ENCODE measurements around the gene RFX2. TPM values are rescaled to one million over a fixed set of nuclear protein-coding genes. Genes with fewer than 3 reads are reported as not detected.
"Not testable (repeated sequence)": the region's sequence is repeated elsewhere in the genome, so short reads cannot be mapped to it uniquely, and the experiment has no call there.

The RFX2 gene
- total and polyA plus RNA-seq, 4 donors: 6.5 to 26.1 (median 14.6) TPM

DNA sequence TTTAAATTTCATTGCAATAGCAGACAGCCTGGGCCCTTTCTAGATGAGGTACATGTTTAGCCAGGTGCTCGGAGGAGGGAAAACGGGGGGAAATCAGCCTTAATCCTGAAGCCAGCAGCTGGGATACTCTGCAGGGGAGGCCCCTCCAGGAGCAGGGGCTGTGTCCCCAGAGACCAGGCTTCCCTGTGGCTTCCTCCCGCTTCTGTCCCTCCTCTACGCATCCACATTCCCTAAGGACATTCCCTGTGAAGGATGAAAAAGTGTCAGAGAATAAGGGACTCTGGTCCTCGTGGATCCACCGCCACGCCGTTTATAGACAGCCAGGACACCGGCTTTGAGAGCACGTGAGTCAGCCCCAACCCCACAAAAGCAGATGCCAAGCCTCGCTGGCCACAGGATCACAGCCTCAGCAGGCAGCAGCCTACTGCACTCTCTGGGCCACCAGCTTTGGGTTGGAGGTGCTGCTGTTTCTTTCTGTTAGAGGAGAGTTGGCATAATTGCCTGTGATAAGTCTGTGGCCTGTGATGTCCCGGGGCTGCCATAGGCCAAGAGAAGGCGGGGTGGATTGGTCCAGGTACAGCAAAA, 95.7 kb downstream of the RFX2 start:
- intact Hi-C loops (cut with DNase I): no loop called here

DNA sequence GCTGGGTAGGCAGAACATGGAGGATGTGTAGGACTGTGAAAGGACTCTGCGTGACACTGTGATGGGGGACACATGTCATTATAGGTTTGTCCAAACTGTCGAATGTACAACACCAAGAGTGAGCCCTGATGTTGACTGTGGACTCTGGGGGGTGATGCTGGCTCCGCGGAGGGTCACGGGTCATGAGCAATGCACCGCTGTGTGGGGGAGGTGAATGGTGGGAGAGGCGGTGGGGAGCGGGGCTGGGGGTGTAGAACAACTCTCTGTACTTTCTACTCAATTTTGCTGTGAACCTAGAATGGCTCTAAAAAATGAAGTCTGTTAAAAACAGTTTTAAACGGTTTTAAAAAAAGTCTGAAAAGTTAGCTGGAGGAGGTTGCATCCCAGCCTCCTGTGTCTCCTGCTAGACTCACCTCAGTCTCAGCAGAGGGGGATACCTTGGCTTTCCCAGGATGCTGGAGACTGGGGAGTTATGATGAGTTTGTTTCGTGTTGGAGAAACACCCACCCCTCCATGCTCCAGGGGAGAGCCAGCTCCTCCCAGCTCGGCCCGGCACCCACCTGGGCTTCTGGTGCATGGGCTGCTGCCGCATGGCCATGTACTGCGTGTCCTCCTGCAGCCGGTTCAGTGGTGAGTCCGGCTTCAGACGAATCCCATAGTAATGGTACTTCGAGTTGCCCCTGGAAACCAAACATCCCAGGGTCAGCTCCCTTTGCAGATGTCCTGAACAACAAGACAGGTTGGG, 97.7 kb downstream of the RFX2 start:
- no peaks in the 10 kb centered on the region for H3K4me1 ChIP-seq (ENCODE audit: control insufficient read depth in 1 of 2, insufficient read depth in 2 of 2, low read length in 2 of 2)
- peak; percentile 26 to 49 for DNase-seq
- no peaks in the 10 kb centered on the region for H3K27me3 ChIP-seq (ENCODE audit: control insufficient read depth in 1 of 2, insufficient read depth in 2 of 2, low read length in 1 of 2)
- H3K36me3 ChIP-seq (ENCODE audit: control insufficient read depth in 1 of 2, insufficient read depth in 2 of 2, low read length in 1 of 2): no peaks in the 10 kb centered on the region
- no peak overlapping the region for H3K27ac ChIP-seq (ENCODE audit: low read depth in 1 of 2, low read length in 2 of 2)
- 73 to 78% methylated on average over 18 of the region's 18 CpGs for WGBS, 2 donors
- ATAC-seq (ENCODE audit: low FRiP score): no peak
- no peaks in the 10 kb centered on the region for H3K9me3 ChIP-seq (ENCODE audit: control insufficient read depth, low read length)
- no peak overlapping the region for H3K4me3 ChIP-seq (ENCODE audit: low read length in 2 of 2)
- intact Hi-C loops (cut with DNase I): no loop called here

More for the DNA sequence above, 95.7 kb downstream of the RFX2 start:
- Histone ChIP-seq H3K36me3 (ENCODE audit: control insufficient read depth in 1 of 2, insufficient read depth in 2 of 2, low read length in 1 of 2) (no peaks in the 10 kb centered on the region), H3K4me1 (ENCODE audit: control insufficient read depth in 1 of 2, insufficient read depth in 2 of 2, low read length in 2 of 2) (no peaks in the 10 kb centered on the region), H3K27me3 (ENCODE audit: control insufficient read depth in 1 of 2, insufficient read depth in 2 of 2, low read length in 1 of 2) (no peaks in the 10 kb centered on the region), H3K27ac (ENCODE audit: low read depth in 1 of 2, low read length in 2 of 2) (no peak overlapping the region), H3K4me3 (ENCODE audit: low read length in 2 of 2) (no peak overlapping the region), H3K9me3 (ENCODE audit: control insufficient read depth, low read length) (no peaks in the 10 kb centered on the region)
- ATAC-seq (ENCODE audit: low FRiP score) (no peak), DNase-seq (peak; percentile 21 to 64)
- WGBS, 2 donors: 85 to 88% methylated on average over 13 of the region's 13 CpGs

DNA sequence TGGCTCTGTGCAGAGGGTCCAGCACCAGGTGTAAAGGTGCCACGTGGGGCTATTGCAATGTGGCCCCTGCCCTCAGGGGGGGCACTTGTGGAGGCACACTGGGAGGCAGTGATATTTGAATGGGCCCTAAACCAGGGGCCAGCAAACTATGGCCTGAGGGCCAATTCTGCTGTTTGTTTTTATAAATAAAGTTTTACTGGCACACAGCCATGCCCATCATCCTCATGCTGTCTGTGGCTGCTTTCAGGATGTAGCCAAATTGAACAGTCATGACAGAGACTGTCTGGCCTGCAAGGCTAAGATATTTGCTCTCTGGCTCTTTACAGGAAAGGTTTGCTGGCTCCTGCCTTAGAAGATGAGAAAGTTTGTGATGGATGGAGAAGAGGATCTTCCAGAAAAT, 98.5 kb downstream of the RFX2 start:
- no peaks in the 10 kb centered on the region for H3K27me3 ChIP-seq (ENCODE audit: control insufficient read depth in 1 of 2, insufficient read depth in 2 of 2, low read length in 1 of 2)
- DNase-seq: peak in 1 of 2 donors; percentile 11
- H3K27ac ChIP-seq (ENCODE audit: low read depth in 1 of 2, low read length in 2 of 2): no peak overlapping the region
- intact Hi-C loops (cut with DNase I): no loop called here
- no peak for ATAC-seq (ENCODE audit: low FRiP score)
- H3K4me1 ChIP-seq (ENCODE audit: control insufficient read depth in 1 of 2, insufficient read depth in 2 of 2, low read length in 2 of 2): no peaks in the 10 kb centered on the region
- no peaks in the 10 kb centered on the region for H3K9me3 ChIP-seq (ENCODE audit: control insufficient read depth, low read length)
- no peaks in the 10 kb centered on the region for H3K36me3 ChIP-seq (ENCODE audit: control insufficient read depth in 1 of 2, insufficient read depth in 2 of 2, low read length in 1 of 2)
- H3K4me3 ChIP-seq (ENCODE audit: low read length in 2 of 2): no peak overlapping the region
- WGBS, 2 donors: 76 to 87% methylated on average over 1 of the region's 1 CpG

DNA sequence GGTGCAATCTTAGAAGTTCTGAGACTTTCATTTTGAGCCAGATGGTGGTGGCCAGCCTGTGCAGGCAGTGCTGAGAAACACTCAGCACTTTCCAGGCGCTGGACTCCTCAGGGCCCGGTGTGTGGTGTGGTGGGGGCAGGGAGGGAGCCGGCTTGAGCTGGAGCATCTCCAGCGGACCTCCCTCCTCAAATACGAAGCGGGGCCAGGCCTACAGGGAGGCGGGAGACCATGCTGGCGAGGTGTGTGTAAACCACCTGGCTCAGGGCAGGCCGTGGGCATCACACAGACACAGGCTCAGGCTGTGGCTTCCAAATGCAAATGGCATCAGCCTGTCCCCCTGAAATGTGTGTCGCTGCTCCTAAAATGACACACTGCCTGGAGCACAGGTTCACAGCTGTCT, 99.1 kb downstream of the RFX2 start:
- 79 to 85% methylated on average over 10 of the region's 10 CpGs for WGBS, 2 donors
- H3K27ac ChIP-seq (ENCODE audit: low read depth in 1 of 2, low read length in 2 of 2): no peak overlapping the region
- intact Hi-C loops (cut with DNase I): no loop called here
- H3K36me3 ChIP-seq (ENCODE audit: control insufficient read depth in 1 of 2, insufficient read depth in 2 of 2, low read length in 1 of 2): no peaks in the 10 kb centered on the region
- ATAC-seq (ENCODE audit: low FRiP score): no peak
- peak; percentile 37 to 65 for DNase-seq
- no peaks in the 10 kb centered on the region for H3K27me3 ChIP-seq (ENCODE audit: control insufficient read depth in 1 of 2, insufficient read depth in 2 of 2, low read length in 1 of 2)
- H3K4me3 ChIP-seq (ENCODE audit: low read length in 2 of 2): no peak overlapping the region
- no peaks in the 10 kb centered on the region for H3K4me1 ChIP-seq (ENCODE audit: control insufficient read depth in 1 of 2, insufficient read depth in 2 of 2, low read length in 2 of 2)
- no peaks in the 10 kb centered on the region for H3K9me3 ChIP-seq (ENCODE audit: control insufficient read depth, low read length)

DNA sequence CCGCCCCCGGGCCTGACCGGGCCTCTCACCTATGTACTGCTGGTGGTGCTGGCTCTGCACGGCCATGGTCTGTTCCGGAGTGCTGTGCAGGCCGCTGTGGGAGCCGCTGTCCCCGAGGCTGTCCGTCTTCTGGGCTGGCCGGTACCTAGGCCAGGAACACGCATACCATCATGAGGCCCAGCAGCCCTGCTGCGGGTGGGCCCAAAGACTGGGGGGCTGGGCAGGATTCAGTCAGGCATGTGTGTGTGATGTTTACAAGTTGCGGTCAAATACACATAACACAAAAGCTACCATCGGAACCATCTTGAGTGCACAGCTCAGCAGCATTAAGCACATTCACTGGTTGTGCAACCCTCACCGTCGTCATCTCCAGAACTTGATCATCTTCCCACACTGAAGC, 100.2 kb downstream of the RFX2 start:
- Histone ChIP-seq H3K4me1 (ENCODE audit: control insufficient read depth in 1 of 2, insufficient read depth in 2 of 2, low read length in 2 of 2) (no peaks in the 10 kb centered on the region), H3K27ac (ENCODE audit: low read depth in 1 of 2, low read length in 2 of 2) (no peak overlapping the region), H3K27me3 (ENCODE audit: control insufficient read depth in 1 of 2, insufficient read depth in 2 of 2, low read length in 1 of 2) (no peaks in the 10 kb centered on the region), H3K4me3 (ENCODE audit: low read length in 2 of 2) (no peak overlapping the region), H3K9me3 (ENCODE audit: control insufficient read depth, low read length) (no peaks in the 10 kb centered on the region), H3K36me3 (ENCODE audit: control insufficient read depth in 1 of 2, insufficient read depth in 2 of 2, low read length in 1 of 2) (no peaks in the 10 kb centered on the region)
- peak in 1 of 2 donors; percentile 66 for DNase-seq
- WGBS, 2 donors: 90 to 91% methylated on average over 16 of the region's 16 CpGs
- ATAC-seq (ENCODE audit: low FRiP score): no peak
- intact Hi-C loops (cut with DNase I): no loop called here

DNA sequence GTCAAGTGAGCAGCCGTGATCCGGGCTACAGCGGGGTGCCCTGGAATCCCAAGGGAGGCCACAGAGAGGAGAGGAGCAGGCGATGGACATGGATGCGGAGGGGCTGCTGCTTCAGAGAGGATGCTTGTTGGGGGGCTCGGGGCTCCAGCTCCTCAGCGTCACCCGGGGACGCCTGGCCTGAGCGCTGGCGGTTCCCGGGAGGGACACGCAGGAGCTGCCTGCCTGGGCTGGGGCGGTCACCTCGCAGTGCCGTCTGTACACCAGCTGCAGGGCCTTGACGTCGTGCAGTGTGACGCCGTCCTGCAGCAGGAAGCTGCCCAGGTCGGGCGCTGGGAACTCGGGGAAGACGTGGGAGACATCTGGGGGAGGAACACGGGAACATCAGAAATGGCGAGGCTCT, 102.4 kb downstream of the RFX2 start:
- Histone ChIP-seq H3K9me3 (ENCODE audit: control insufficient read depth, low read length) (no peaks in the 10 kb centered on the region), H3K27ac (ENCODE audit: low read depth in 1 of 2, low read length in 2 of 2) (no peak overlapping the region), H3K36me3 (ENCODE audit: control insufficient read depth in 1 of 2, insufficient read depth in 2 of 2, low read length in 1 of 2) (no peaks in the 10 kb centered on the region), H3K4me1 (ENCODE audit: control insufficient read depth in 1 of 2, insufficient read depth in 2 of 2, low read length in 2 of 2) (no peaks in the 10 kb centered on the region), H3K27me3 (ENCODE audit: control insufficient read depth in 1 of 2, insufficient read depth in 2 of 2, low read length in 1 of 2) (no peaks in the 10 kb centered on the region), H3K4me3 (ENCODE audit: low read length in 2 of 2) (no peak overlapping the region)
- ATAC-seq (ENCODE audit: low FRiP score): no peak
- intact Hi-C loops (cut with DNase I): no loop called here
- 90% methylated on average over 24 to 26 of the region's 26 CpGs for WGBS, 2 donors
- DNase-seq: no peak

DNA sequence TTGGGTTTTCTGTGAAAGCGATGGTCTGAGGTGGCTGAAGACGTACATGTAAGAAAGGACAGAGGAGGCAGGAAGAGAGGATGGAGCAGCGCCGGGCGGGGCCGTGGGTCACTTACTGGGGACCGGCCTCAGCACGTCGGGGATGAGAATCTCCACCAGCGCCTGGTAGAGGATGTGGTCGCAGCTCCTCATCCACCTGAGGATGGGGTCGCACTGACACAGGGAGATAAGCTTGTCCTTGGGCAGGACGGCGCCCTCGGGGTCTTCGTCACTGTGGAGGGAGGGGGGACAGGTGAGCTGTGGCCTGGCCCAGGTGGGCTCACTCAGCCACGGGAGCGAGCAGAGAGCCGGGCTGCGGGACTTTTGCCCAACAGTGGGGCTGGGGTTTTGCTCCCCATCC, 103.4 kb downstream of the RFX2 start:
- peaks cover 0 to 1% of the 10 kb centered on the region in 2 donors for H3K36me3 ChIP-seq (ENCODE audit: control insufficient read depth in 1 of 2, insufficient read depth in 2 of 2, low read length in 1 of 2)
- no peaks in the 10 kb centered on the region for H3K9me3 ChIP-seq (ENCODE audit: control insufficient read depth, low read length)
- WGBS, 2 donors: 94 to 97% methylated on average over 20 of the region's 20 CpGs
- H3K27me3 ChIP-seq (ENCODE audit: control insufficient read depth in 1 of 2, insufficient read depth in 2 of 2, low read length in 1 of 2): no peaks in the 10 kb centered on the region
- H3K4me3 ChIP-seq (ENCODE audit: low read length in 2 of 2): no peak overlapping the region
- H3K4me1 ChIP-seq (ENCODE audit: control insufficient read depth in 1 of 2, insufficient read depth in 2 of 2, low read length in 2 of 2): no peaks in the 10 kb centered on the region
- no peak overlapping the region for H3K27ac ChIP-seq (ENCODE audit: low read depth in 1 of 2, low read length in 2 of 2)
- intact Hi-C loops (cut with DNase I): no loop called here
- ATAC-seq (ENCODE audit: low FRiP score): no peak
- no peak for DNase-seq

DNA sequence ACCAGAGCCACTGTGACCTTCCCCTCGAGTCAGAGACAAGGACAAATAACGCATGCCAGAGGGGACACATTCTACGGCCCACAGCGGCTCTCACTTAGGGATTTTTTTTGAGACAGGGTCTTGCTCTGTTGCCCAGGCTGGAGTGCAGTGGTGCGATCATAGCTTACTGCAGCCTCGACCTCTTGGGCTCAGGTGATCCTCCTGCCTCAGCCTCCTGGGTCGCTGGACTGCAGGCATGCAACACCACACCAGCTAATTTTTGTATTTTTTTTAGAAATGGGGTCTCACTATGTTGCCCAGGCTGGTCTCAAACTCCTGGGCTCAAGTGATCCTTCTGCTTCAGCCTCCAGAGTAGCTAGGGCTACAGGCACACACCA, 104.2 kb downstream of the RFX2 start:
- intact Hi-C loops (cut with DNase I); H3K36me3 ChIP-seq (ENCODE audit: control insufficient read depth in 1 of 2, insufficient read depth in 2 of 2, low read length in 1 of 2); H3K27ac ChIP-seq (ENCODE audit: low read depth in 1 of 2, low read length in 2 of 2); ATAC-seq (ENCODE audit: low FRiP score); H3K27me3 ChIP-seq (ENCODE audit: control insufficient read depth in 1 of 2, insufficient read depth in 2 of 2, low read length in 1 of 2); H3K9me3 ChIP-seq (ENCODE audit: control insufficient read depth, low read length); DNase-seq; H3K4me3 ChIP-seq (ENCODE audit: low read length in 2 of 2); H3K4me1 ChIP-seq (ENCODE audit: control insufficient read depth in 1 of 2, insufficient read depth in 2 of 2, low read length in 2 of 2): not testable (repeated sequence)
- WGBS, 2 donors: 92 to 95% methylated on average over 7 of the region's 7 CpGs

All from aorta (tissue), 5 donors.